ENCODE results near the gene NUAK2. TPM values are rescaled to one million over a fixed set of nuclear protein-coding genes. Genes with fewer than 3 reads are reported as not detected.

Gene NUAK2
- total and polyA plus RNA-seq, 2 of the 8 experiments (the other 6 are each of a cell fraction or from before 2014, with no cell fraction given) = 9.4 to 12.9 TPM

DNA sequence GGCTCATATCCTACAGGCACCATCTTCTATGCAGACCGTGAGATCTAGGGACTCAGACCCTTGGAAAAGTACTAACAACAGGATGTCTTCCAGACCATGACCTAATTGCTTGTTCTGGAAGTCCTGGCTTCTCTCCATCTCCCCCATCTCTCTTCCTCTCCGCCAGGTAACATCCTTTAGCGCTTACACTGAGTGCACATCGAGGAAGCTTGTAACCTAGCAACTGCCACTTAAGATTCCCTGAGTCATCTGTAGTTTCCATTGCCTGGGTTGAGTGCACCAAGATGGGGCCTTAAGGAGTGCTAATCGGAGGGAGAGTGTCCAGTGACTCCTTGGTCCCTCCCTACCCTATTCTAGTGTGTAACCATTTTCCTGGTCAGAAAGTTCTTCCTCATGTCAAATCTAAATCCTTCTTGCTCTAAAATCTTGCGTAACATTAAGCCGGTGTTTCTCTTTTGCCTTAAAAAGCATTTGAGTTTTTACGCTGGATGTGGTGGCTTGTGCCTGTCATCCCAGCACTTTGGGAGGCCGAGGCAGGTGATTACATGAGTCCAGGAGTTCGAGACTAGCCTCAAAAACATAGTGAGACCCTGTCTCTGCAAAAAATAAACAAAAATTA is 25.5 kb upstream of the NUAK2 start:
- Histone ChIP-seq H2BK5ac (ENCODE audit: low read depth, low read length) (no peak overlapping the region), H3K4me1 (replicated peaks in 1 of 4; ENCODE audit: control insufficient read depth in 3 of 4, insufficient read depth in 4 of 4, low read length in 3 of 4) (peaks cover 21 to 28% (median 22%) of the 10 kb centered on the region in 4 experiments), H3K79me2 (ENCODE audit: control insufficient read depth in 1 of 2, insufficient read depth in 2 of 2, low read length in 2 of 2) (no peaks in the 10 kb centered on the region), H3K56ac (replicated peaks; ENCODE audit: insufficient read length, low read depth, low read length) (no peak overlapping the region), H2BK15ac (ENCODE audit: low read length) (peak overlapping the region; percentile 81; the same call in 1 of the 2 replicates), H3K23ac (ENCODE audit: insufficient read length) (no peak overlapping the region), H3K36me3 (ENCODE audit: control insufficient read depth in 2 of 4, insufficient read depth in 4 of 4, low read length in 3 of 4) (no peaks in the 10 kb centered on the region), H3K23me2 (ENCODE audit: low read depth, low read length) (peaks cover 9% of the 10 kb centered on the region; the same call in 1 of the 2 replicates), H3K79me1 (ENCODE audit: low read depth, low read length) (no peaks in the 10 kb centered on the region), H4K5ac (ENCODE audit: insufficient read length, low read depth, low read length) (no peak overlapping the region), H3K4ac (replicated peaks; ENCODE audit: insufficient read length, low read depth, low read length) (no peak overlapping the region), H3K14ac (ENCODE audit: insufficient read length) (no peak overlapping the region), H2AFZ (ENCODE audit: low read length) (no peak overlapping the region), H2BK12ac (ENCODE audit: low read depth, low read length) (no peak overlapping the region), H3K4me2 (ENCODE audit: insufficient read depth in 1 of 2, low read depth in 2 of 2, low read length in 2 of 2) (no peak overlapping the region), H2BK20ac (ENCODE audit: low read length) (peak overlapping the region; percentile 61; the same call in 1 of the 2 replicates), H4K8ac (ENCODE audit: extremely low read depth, insufficient read depth, low read length) (no peak overlapping the region), H3K18ac (ENCODE audit: extremely low read depth, low read length) (no peak overlapping the region), H3K27ac (ENCODE audit: low read depth, low read length) (no peak overlapping the region), H3K27me3 (replicated peaks in 1 of 4; ENCODE audit: control insufficient read depth in 3 of 4, extremely low read depth in 1 of 4, insufficient read depth in 3 of 4, low read length in 3 of 4) (peaks cover 11 to 29% (median 28%) of the 10 kb centered on the region in 4 experiments), H3K9ac (replicated peaks in 1 of 4; ENCODE audit: extremely low read depth in 1 of 4, low read depth in 3 of 4, low read length in 3 of 4) (no peak overlapping the region), H4K91ac (replicated peaks; ENCODE audit: insufficient read length, low read length) (no peak overlapping the region), H3K4me3 (ENCODE audit: extremely low read depth in 1 of 4, insufficient read depth in 2 of 4, low read depth in 3 of 4, low read length in 4 of 4) (no peak overlapping the region), H4K20me1 (replicated peaks in 1 of 2; ENCODE audit: control insufficient read depth in 1 of 2, insufficient read depth in 2 of 2, low read length in 2 of 2) (no peaks in the 10 kb centered on the region), H2AK5ac (ENCODE audit: low read depth, low read length) (peak overlapping the region; percentile 25; the same call in 1 of the 2 replicates), H3K9me3 (ENCODE audit: insufficient read depth in 2 of 2, low read depth in 1 of 2, low read length in 1 of 2) (peaks cover 0 to 4% of the 10 kb centered on the region in 2 experiments; a peak in 1 of 4 replicates), H2BK120ac (replicated peaks; ENCODE audit: low read depth, low read length) (no peak overlapping the region)
- ChIA-PET CTCF (ENCODE audit: partially characterized antibody) (interaction anchor here (3.7 to 67.1 kb wide), 3 partner anchors 7 to 77 kb away, joined by 18 to 2424 read pairs (median 80); no protein-coding TSS in a partner anchor), POLR2A (ENCODE audit: partially characterized antibody) (no interaction called here)
- 90% methylated on average over 10 of the region's 10 CpGs; no CpG with 5 or more reads in 1 of the 2 experiments for WGBS, 2 experiments (ENCODE audit: extremely low coverage in 1 of 2, insufficient coverage in 1 of 2, insufficient read length in 1 of 2, insufficient replicate concordance in 2 of 2, low coverage in 1 of 2, low lambda C conversion rate in 2 of 2, missing lambda C conversion rate in 1 of 2)
- FAIRE-seq = no peak
- no peak for DNase-seq (ENCODE audit: low read depth in 1 of 2, low spot score in 2 of 2)
- TF ChIP-seq KDM5A (IDR thresholded peaks at IDR 0.05; ENCODE audit: low read length) (no peak), POLR2A (IDR thresholded peaks at IDR 0.05; ENCODE audit: control extremely low read depth in 1 of 2, low read depth in 2 of 2, low read length in 2 of 2) (no peak), MAFK (IDR thresholded peaks at IDR 0.05; ENCODE audit: low read depth, low read length) (peak; percentile 58; the same call in 1 of the 2 replicates), BACH1 (IDR thresholded peaks at IDR 0.05; ENCODE audit: low read length) (peak; percentile 61), CEBPB (IDR thresholded peaks at IDR 0.05; ENCODE audit: low read depth, low read length) (peak; percentile 67; the same call in 1 of the 2 replicates), SP4 (IDR thresholded peaks at IDR 0.05; ENCODE audit: low read length) (no peak)
- TF ChIP-seq, protein P1, sequence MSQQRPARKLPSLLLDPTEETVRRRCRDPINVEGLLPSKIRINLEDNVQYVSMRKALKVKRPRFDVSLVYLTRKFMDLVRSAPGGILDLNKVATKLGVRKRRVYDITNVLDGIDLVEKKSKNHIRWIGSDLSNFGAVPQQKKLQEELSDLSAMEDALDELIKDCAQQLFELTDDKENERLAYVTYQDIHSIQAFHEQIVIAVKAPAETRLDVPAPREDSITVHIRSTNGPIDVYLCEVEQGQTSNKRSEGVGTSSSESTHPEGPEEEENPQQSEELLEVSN (IDR thresholded peaks at IDR 0.05) = no peak
